Measurements from ENCODE around the gene CRYBG2. TPM values are rescaled to one million over a fixed set of nuclear protein-coding genes. Genes with fewer than 3 reads are reported as not detected.
A peak's percentile ranks its signal among the peaks of the same experiment; 100 is the strongest.
"Not testable (repeated sequence)": the region's sequence is repeated elsewhere in the genome, so short reads cannot be mapped to it uniquely, and the experiment has no call there.

The CRYBG2 gene
- total and polyA plus RNA-seq, 10 donors, result 0.87 to 3.4 (median 1.2) TPM; not detected in 5

DNA sequence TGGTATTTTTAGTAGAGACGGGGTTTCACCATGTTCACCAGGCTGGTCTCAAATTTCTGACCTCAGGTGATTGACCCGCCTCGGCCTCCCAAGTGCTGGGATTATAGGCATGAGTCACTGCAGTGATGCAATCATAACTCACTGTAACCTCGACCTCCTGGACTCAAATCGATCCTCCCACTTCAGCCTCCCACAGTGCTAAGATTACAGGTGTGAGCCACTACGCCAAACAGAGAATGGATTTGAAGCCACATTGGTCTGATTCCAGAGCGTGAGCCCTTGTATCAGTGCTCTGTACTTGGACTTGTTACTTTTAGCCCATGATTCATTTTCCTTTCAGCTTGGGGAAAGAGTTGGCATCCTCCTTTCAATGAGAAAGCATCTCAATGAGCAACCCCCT lies 33.5 kb upstream of the CRYBG2 start:
- Histone ChIP-seq H3K4me3 (no peak overlapping the region), H3K4me1 (peaks cover 0 to 18% (median 3%) of the 10 kb centered on the region in 6 donors), H3K27ac (no peak overlapping the region), H3K27me3 (replicated peaks in 1 of 7) (peaks cover 0 to 53% (median 0%) of the 10 kb centered on the region in 7 donors), H3K9me3 (no peaks in the 10 kb centered on the region), H3K36me3 (no peaks in the 10 kb centered on the region)
- 71 to 81% (median 74%) methylated on average over 7 of the region's 7 CpGs for WGBS, 5 donors
- intact Hi-C loops (cut with DNase I; ENCODE audit: low total_unique reads), result no loop called here
- DNase-seq, result peak; percentile 2
- TF ChIP-seq POLR2AphosphoS5 (IDR thresholded peaks at IDR 0.05), result no peak
- no peak for TF ChIP-seq POLR2A (IDR thresholded peaks at IDR 0.05)
- TF ChIP-seq, protein P1, sequence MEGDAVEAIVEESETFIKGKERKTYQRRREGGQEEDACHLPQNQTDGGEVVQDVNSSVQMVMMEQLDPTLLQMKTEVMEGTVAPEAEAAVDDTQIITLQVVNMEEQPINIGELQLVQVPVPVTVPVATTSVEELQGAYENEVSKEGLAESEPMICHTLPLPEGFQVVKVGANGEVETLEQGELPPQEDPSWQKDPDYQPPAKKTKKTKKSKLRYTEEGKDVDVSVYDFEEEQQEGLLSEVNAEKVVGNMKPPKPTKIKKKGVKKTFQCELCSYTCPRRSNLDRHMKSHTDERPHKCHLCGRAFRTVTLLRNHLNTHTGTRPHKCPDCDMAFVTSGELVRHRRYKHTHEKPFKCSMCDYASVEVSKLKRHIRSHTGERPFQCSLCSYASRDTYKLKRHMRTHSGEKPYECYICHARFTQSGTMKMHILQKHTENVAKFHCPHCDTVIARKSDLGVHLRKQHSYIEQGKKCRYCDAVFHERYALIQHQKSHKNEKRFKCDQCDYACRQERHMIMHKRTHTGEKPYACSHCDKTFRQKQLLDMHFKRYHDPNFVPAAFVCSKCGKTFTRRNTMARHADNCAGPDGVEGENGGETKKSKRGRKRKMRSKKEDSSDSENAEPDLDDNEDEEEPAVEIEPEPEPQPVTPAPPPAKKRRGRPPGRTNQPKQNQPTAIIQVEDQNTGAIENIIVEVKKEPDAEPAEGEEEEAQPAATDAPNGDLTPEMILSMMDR (IDR thresholded peaks at IDR 0.05 in 8 of 11, conservative IDR thresholded peaks at IDR 0.05 in 3 of 11), result no peak

DNA sequence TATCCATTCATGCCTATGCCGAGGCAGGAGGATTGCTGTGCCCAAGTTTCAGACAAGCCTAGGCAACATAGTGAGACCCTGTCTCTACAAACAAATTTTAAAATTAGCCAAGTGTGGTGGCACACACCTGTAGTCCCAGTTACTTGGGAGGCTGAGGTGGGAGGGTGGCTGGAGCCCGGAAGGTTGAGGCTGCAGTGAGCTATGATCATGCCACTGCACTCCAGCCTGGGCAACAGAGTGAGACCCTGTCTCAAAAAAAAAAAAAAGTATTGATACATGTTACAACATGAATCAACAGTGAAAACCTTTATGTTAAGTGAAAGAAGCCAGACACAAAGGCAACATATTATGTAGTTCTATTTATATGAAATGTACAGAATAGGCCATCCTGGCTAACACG lies 31.1 kb upstream of the CRYBG2 start:
- H3K9me3 ChIP-seq; H3K4me3 ChIP-seq; DNase-seq; intact Hi-C loops (cut with DNase I; ENCODE audit: low total_unique reads); H3K27ac ChIP-seq; H3K36me3 ChIP-seq: not testable (repeated sequence)
- Histone ChIP-seq H3K4me1 (peaks cover 0 to 18% (median 3%) of the 10 kb centered on the region in 6 donors), H3K27me3 (replicated peaks in 1 of 7) (peaks cover 0 to 67% (median 0%) of the 10 kb centered on the region in 7 donors)
- WGBS, 5 donors, result 71 to 96% (median 90%) methylated on average over 3 of the region's 3 CpGs

DNA sequence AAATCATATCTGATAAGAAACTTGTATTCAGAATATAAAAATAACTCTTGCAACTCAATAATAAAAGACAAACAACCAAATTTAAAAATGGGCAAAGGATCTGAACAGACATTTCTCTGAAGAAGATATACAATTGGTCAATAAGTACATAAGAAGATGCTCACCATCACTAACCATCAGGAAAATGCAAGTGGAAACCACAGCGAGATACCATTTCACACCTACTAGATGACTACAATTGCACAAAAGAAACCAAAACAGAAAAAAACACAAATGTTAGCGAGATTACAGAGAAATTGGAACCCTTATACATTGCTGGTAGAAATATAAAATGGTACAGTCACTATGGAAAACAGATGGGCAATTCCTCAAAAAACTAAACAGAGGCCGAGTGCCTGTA lies 30.1 kb upstream of the CRYBG2 start:
- no peak overlapping the region for H3K4me3 ChIP-seq
- peaks cover 0 to 22% (median 3%) of the 10 kb centered on the region in 6 donors for H3K4me1 ChIP-seq
- peaks cover 0 to 65% (median 0%) of the 10 kb centered on the region in 7 donors for H3K27me3 ChIP-seq (replicated peaks in 1 of 7)
- no peaks in the 10 kb centered on the region for H3K36me3 ChIP-seq
- no peak for DNase-seq
- H3K27ac ChIP-seq, result no peak overlapping the region
- 69 to 88% (median 77%) methylated on average over 3 of the region's 3 CpGs for WGBS, 5 donors
- no peaks in the 10 kb centered on the region for H3K9me3 ChIP-seq
- intact Hi-C loops (cut with DNase I; ENCODE audit: low total_unique reads), result no loop called here
- TF ChIP-seq, protein P1 (IDR thresholded peaks at IDR 0.05 in 8 of 11, conservative IDR thresholded peaks at IDR 0.05 in 3 of 11), result no peak
- TF ChIP-seq POLR2AphosphoS5 (IDR thresholded peaks at IDR 0.05), result no peak
- no peak for TF ChIP-seq POLR2A (IDR thresholded peaks at IDR 0.05)

DNA sequence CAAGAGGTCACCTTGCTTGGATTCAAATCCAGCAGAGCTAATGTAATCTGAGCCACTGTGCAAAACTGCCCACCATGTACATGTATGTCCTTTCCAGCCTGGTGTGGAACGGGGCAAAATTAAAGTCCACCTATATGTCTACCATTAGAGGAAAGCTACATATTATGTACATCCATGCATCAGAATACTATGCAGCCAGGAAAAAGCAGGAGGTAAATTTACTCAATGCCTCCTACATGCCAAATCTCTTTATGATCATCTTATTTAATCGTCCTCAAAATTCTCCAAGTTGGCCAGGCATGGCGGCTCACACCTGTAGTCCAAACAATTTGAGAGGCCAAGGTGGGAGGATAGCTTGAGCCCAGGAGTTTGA lies 24.9 kb upstream of the CRYBG2 start:
- 88 to 99% (median 91%) methylated on average over 3 of the region's 3 CpGs for WGBS, 5 donors
- Histone ChIP-seq H3K4me3 (no peak overlapping the region), H3K27me3 (replicated peaks in 1 of 7) (peaks cover 0 to 30% (median 0%) of the 10 kb centered on the region in 7 donors), H3K9me3 (no peaks in the 10 kb centered on the region), H3K4me1 (peaks cover 0 to 43% (median 30%) of the 10 kb centered on the region in 6 donors), H3K27ac (peak overlapping the region in 1 of 8 donors; percentile 79), H3K36me3 (no peaks in the 10 kb centered on the region)
- TF ChIP-seq POLR2A (IDR thresholded peaks at IDR 0.05) (no peak), POLR2AphosphoS5 (IDR thresholded peaks at IDR 0.05) (no peak)
- TF ChIP-seq, protein P1 (IDR thresholded peaks at IDR 0.05 in 8 of 11, conservative IDR thresholded peaks at IDR 0.05 in 3 of 11), result no peak
- DNase-seq, result no peak
- intact Hi-C loops (cut with DNase I; ENCODE audit: low total_unique reads), result no loop called here

Data from spleen (tissue), 11 donors.